GM12878 (cell line): ENCODE data around the gene PROSER2. TPM values are rescaled to one million over a fixed set of nuclear protein-coding genes. Genes with fewer than 3 reads are reported as not detected.

ENCODE experiments used
- ATAC-seq: fragments of 200-7000 bp; cut with Tn5 transposase; 3 replicates; pipeline ENCODE4 v1.9.1; 2020; ENCODE audit warnings: mild to moderate bottlenecking, moderate library complexity
- BruUV-seq: library from RNA; stranded (reverse); fragments of 400-500 nt; replicated peaks from 2 replicates; lab custom pipeline; 2021; lab: Mats Ljungman, UMichigan
- CTCF ChIA-PET: fragments of 300-600 bp; sonication (Branson Sonifier 250); formaldehyde crosslinking; extraction: SDS; loops from one replicate; lab custom pipeline; 2021; ENCODE audit warnings: inconsistent platforms; lab: Yijun Ruan, JAX
- POLR2A ChIA-PET: fragments of 350-600 bp; formaldehyde crosslinking; extraction: SDS; loops from one replicate; lab custom pipeline; 2021; ENCODE audit warnings: inconsistent platforms; lab: Charles Lee
- RAD21 ChIA-PET: fragments of 300-600 bp; sonication (Branson Sonifier 250); formaldehyde crosslinking; loops from one replicate; lab custom pipeline; 2023; ENCODE audit warnings: antibody characterized with exemption; ENCODE audit not compliant: unreplicated experiment; lab: Charles Lee
- SMC1A ChIA-PET: fragments of 300-600 bp; sonication (Branson Sonifier 250); formaldehyde crosslinking; loops from one replicate; lab custom pipeline; 2023; ENCODE audit not compliant: unreplicated experiment, uncharacterized antibody; lab: Charles Lee
- DNase-seq: peaks from one replicate; pipeline ENCODE4 v3.0.0-alpha.2; 2011; ENCODE audit warnings: low read depth, low spot score
- FAIRE-seq: peaks from 3 replicates; lab custom pipeline; 2011; peaks lifted over from hg19 to GRCh38; lab: Jason Lieb, UNC
- H2AFZ ChIP-seq: 2 replicates; pipeline ENCODE4 v1.6.0; 2011; ENCODE audit warnings: low read depth, low read length, control low read depth; ENCODE audit not compliant: control insufficient read depth
- H3K27ac ChIP-seq: 2 replicates; pipeline ENCODE4 v1.5.1; 2011; ENCODE audit warnings: control low read depth; ENCODE audit not compliant: control insufficient read depth, insufficient read depth
- H3K27me3 ChIP-seq, 2 experiments: replicated peaks in 1 of 2; 2 replicates each; pipeline versions ENCODE4 v1.6.0 to v1.6.1; 2011; ENCODE audit warnings: low read length in 1 of 2; ENCODE audit not compliant: control insufficient read depth in 2 of 2, insufficient read depth in 2 of 2
- H3K36me3 ChIP-seq, 2 experiments: 2 replicates each; pipeline ENCODE4 v1.5.1; 2011; ENCODE audit warnings: low read length in 1 of 2; ENCODE audit not compliant: control insufficient read depth in 2 of 2, insufficient read depth in 2 of 2
- H3K4me1 ChIP-seq: 2 replicates; pipeline ENCODE4 v1.6.1; 2011; ENCODE audit warnings: mild to moderate bottlenecking, low read length, moderate library complexity, mixed read lengths; ENCODE audit not compliant: control insufficient read depth, insufficient read depth
- H3K4me2 ChIP-seq: 2 replicates; pipeline ENCODE4 v1.6.0; 2011; ENCODE audit warnings: control low read depth; ENCODE audit not compliant: control insufficient read depth, insufficient read depth
- H3K4me3 ChIP-seq: fragments of 200-600 bp; sonication (generic); 2 replicates; pipeline ENCODE4 v1.5.1; 2016
- H3K79me2 ChIP-seq: 2 replicates; pipeline ENCODE4 v1.6.0; 2011; ENCODE audit warnings: low read length; ENCODE audit not compliant: control insufficient read depth, insufficient read depth
- H3K9ac ChIP-seq: 2 replicates; pipeline ENCODE4 v1.8.0; 2011; ENCODE audit warnings: low read length, control low read depth, mixed read lengths; ENCODE audit not compliant: control insufficient read depth, insufficient read depth
- H3K9me3 ChIP-seq: replicated peaks from 3 replicates; pipeline ENCODE4 v1.5.1; 2011; ENCODE audit warnings: mild to moderate bottlenecking, low read length; ENCODE audit not compliant: control insufficient read depth, insufficient read depth
- H4K20me1 ChIP-seq: 2 replicates; pipeline ENCODE4 v1.6.0; 2011; ENCODE audit not compliant: control insufficient read depth, insufficient read depth
- CBX5 ChIP-seq: sonication (generic); IDR thresholded peaks from 2 replicates; pipeline ENCODE4 v1.6.1; 2016; ENCODE audit warnings: low read depth, moderate library complexity, mild to moderate bottlenecking, inconsistent platforms
- CEBPB ChIP-seq, 2 experiments: fragments of 150-350 bp in 1 of 2; IDR thresholded peaks; 2 replicates each; pipeline ENCODE4 v1.6.1; 2012 to 2014; ENCODE audit warnings: low read depth in 2 of 2, low read length in 2 of 2, borderline replicate concordance in 1 of 2, inconsistent platforms in 1 of 2
- CTCF ChIP-seq, 3 experiments: IDR thresholded peaks in 2 of 3; conservative IDR thresholded peaks in 1 of 3; 2 replicates each; pipeline ENCODE4 v1.5.1; 2011; ENCODE audit warnings: low read depth in 3 of 3, low read length in 3 of 3, mild to moderate bottlenecking in 3 of 3, control low read depth in 2 of 3, moderate library complexity in 2 of 3, inconsistent platforms in 1 of 3, mixed read lengths in 1 of 3; ENCODE audit not compliant: control insufficient read depth in 2 of 3, insufficient read depth in 1 of 3; ENCODE audit errors: extremely low read depth in 1 of 3
- IRF4 ChIP-seq: IDR thresholded peaks from 2 replicates; pipeline ENCODE4 v1.6.1; 2011; ENCODE audit warnings: low read depth, low read length
- NBN ChIP-seq: fragments of 450-650 bp; IDR thresholded peaks from 2 replicates; pipeline ENCODE4 v1.6.1; 2016
- RCOR1 ChIP-seq: conservative IDR thresholded peaks from 2 replicates; pipeline ENCODE4 v1.6.1; 2012; ENCODE audit warnings: low read depth, low read length, improper control_type of control experiment
- RELA ChIP-seq: fragments of 450-650 bp; IDR thresholded peaks from 2 replicates; pipeline ENCODE4 v1.8.0; 2014; ENCODE audit warnings: borderline replicate concordance; ENCODE audit not compliant: partially characterized antibody
- REST ChIP-seq: IDR thresholded peaks from 2 replicates; pipeline ENCODE4 v1.6.1; 2012; ENCODE audit warnings: mild to moderate bottlenecking, low read depth, low read length
- RUNX3 ChIP-seq: IDR thresholded peaks from 2 replicates; pipeline ENCODE4 v1.6.1; 2012; ENCODE audit warnings: low read length, inconsistent platforms
- SMAD1 ChIP-seq: fragments of 450-650 bp; IDR thresholded peaks from 2 replicates; pipeline ENCODE4 v1.6.1; 2018; ENCODE audit warnings: mild to moderate bottlenecking, low read depth; ENCODE audit not compliant: partially characterized antibody
- STAT1 ChIP-seq: fragments of 450-650 bp; conservative IDR thresholded peaks from 2 replicates; pipeline ENCODE4 v1.6.1; 2014; ENCODE audit warnings: antibody characterized with exemption, mild to moderate bottlenecking
- TCF12 ChIP-seq: IDR thresholded peaks from 2 replicates; pipeline ENCODE4 v1.6.1; 2011; ENCODE audit warnings: low read depth, mild to moderate bottlenecking, low read length
- WGBS: methylation state at CpG from one replicate; pipeline ENCODE4 v1.1.6; 2016; ENCODE audit warnings: low lambda C conversion rate; ENCODE audit not compliant: insufficient replicate concordance, insufficient coverage; ENCODE audit errors: missing lambda C conversion rate; 5-methylcytosine and 5-hydroxymethylcytosine counted together
- in situ Hi-C: fragments of 300-500 bp; cut with MboI; formaldehyde crosslinking; loops from 9 replicates; pipeline ENCODE4 v1.14.3; 2018; ENCODE audit warnings: mixed read lengths
- intact Hi-C: fragments of 100-400 bp; cut with micrococcal nuclease; formaldehyde crosslinking; loops from one replicate; pipeline ENCODE4 v1.14.2; 2022; ENCODE audit not compliant: unreplicated experiment
- polyA plus RNA-seq, 11 experiments: library from polyadenylated mRNA; depleted of rRNA in 4 of 11; unstranded in 6 of 11; stranded (reverse) in 5 of 11; fragments of >200 nt; fragmentation: Nextera tagmentation in 4 of 11; fragmentation: Illumina TruSeq in 1 of 11; extraction: Ambion mirVana in 4 of 11; extraction: Trizol in 1 of 11; gene quantifications; 1 replicate in 1 of 11; 2 replicates in 10 of 11; pipeline versions ENCODE4 v1.2.1 to v1.2.3, GENCODE V29; 2011 to 2016; ENCODE audit warnings: inconsistent platforms in 2 of 11, missing spikeins in 2 of 11, low read depth in 1 of 11
- total RNA-seq, 4 experiments: library from RNA; depleted of rRNA in 3 of 4; stranded (reverse); fragments of >200 nt in 3 of 4; fragmentation: Illumina TruSeq in 1 of 4; extraction: Trizol in 1 of 4; gene quantifications; 2 replicates each; pipeline versions ENCODE4 v1.2.1 to v1.2.3, GENCODE V29; 2013 to 2021

PROSER2 gene
- total and polyA plus RNA-seq, 10 of the 15 experiments (the other 5 are each of a cell fraction or from before 2014, with no cell fraction given) = 0.04 to 0.25 (median 0.07) TPM; not detected in 6

- TF ChIP-seq SMAD1 (no peak), IRF4 (no peak), RCOR1 (no peak), CTCF (IDR thresholded peaks at IDR 0.05 in 2 of 3, conservative IDR thresholded peaks at IDR 0.05 in 1 of 3; ENCODE audit: control insufficient read depth in 2 of 3, extremely low read depth in 1 of 3, insufficient read depth in 1 of 3, low read depth in 3 of 3, low read length in 3 of 3) (no peak), RUNX3 (no peak), NBN (no peak), CBX5 (no peak), RELA (no peak), TCF12 (no peak), STAT1 (no peak), CEBPB (IDR thresholded peaks at IDR 0.05; ENCODE audit: borderline replicate concordance in 1 of 2, low read depth in 2 of 2, low read length in 2 of 2) (no peak), REST (no peak)
- no peak for DNase-seq
- Histone ChIP-seq H3K27ac (no peak overlapping the region), H3K79me2 (no peaks in the 10 kb centered on the region), H3K9ac (no peak overlapping the region), H3K4me2 (no peak overlapping the region), H4K20me1 (no peaks in the 10 kb centered on the region), H3K27me3 (peaks cover 0 to 1% of the 10 kb centered on the region in 2 experiments; a peak in 2 of 4 replicates), H3K4me3 (no peak overlapping the region), H2AFZ (no peak overlapping the region), H3K36me3 (no peaks in the 10 kb centered on the region), H3K4me1 (no peaks in the 10 kb centered on the region), H3K9me3 (no peaks in the 10 kb centered on the region)
- ATAC-seq = no peak
- WGBS = 53% methylated on average over 5 of the region's 5 CpGs
- ChIA-PET SMC1A (no interaction called here), POLR2A (interaction anchor here (0.7 kb wide), 1 partner anchor 10 kb away, joined by 3 read pairs; no protein-coding TSS in a partner anchor), CTCF (interaction anchor here (2.3 kb wide), 1 partner anchor 11 kb away, joined by 8 read pairs; no protein-coding TSS in a partner anchor), RAD21 (no interaction called here)
- no TSS peak for BruUV-seq
- intact Hi-C loops (no loop called here), in situ Hi-C loops (no loop called here)
- FAIRE-seq = no peak
Measured at GRCh38 chr10:11808808-11809207, 14.3 kb upstream of the PROSER2 start.
